ENCODE measurements around the gene BCL2L1. TPM values are rescaled to one million over a fixed set of nuclear protein-coding genes. Genes with fewer than 3 reads are reported as not detected.

BCL2L1 gene
- total RNA-seq, 1 donor from 2014 or later, result 174 TPM

DNA sequence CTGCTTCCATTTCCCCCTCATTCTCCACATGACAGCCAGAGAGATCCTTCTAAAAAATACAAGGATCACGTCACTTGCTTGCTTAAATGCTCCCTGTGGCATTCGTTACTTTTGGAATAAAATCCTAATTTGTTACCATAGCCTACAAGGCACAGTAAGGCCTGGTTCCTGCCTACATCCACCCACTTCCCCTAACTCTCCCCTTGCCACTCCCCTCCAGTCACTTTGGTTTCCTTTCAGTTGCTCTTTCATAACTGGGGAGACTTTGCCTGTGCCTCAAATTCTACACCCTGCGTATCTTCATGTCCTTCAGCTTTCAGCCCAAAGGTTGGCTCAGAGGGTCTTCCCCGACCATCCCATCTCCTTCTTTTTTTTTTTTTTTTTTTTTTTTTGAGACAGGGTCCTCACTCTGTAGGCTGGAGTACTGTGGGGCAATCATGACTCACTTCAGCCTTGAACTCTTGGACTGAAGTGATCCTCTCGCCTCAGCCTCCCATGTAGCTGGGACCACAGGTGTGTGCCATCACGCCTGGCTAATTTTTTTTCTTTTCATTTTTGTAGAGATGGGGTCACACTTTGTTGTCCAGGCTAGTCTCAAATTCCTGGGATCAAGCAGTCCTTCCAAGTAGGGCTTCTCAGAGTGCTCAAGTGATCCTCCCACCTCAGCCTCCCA lies 105.1 kb downstream of the BCL2L1 start:
- H3K27ac ChIP-seq, result no peak overlapping the region
- peaks cover 2% of the 10 kb centered on the region for H3K4me1 ChIP-seq
- no peaks in the 10 kb centered on the region for H3K27me3 ChIP-seq
- intact Hi-C loops (cut with DNase I), result no loop called here
- DNase-seq, result no peak
- no peak overlapping the region for H3K4me3 ChIP-seq
- H3K36me3 ChIP-seq, result no peaks in the 10 kb centered on the region
- H3K9me3 ChIP-seq, result no peaks in the 10 kb centered on the region
- TF ChIP-seq, protein P1, sequence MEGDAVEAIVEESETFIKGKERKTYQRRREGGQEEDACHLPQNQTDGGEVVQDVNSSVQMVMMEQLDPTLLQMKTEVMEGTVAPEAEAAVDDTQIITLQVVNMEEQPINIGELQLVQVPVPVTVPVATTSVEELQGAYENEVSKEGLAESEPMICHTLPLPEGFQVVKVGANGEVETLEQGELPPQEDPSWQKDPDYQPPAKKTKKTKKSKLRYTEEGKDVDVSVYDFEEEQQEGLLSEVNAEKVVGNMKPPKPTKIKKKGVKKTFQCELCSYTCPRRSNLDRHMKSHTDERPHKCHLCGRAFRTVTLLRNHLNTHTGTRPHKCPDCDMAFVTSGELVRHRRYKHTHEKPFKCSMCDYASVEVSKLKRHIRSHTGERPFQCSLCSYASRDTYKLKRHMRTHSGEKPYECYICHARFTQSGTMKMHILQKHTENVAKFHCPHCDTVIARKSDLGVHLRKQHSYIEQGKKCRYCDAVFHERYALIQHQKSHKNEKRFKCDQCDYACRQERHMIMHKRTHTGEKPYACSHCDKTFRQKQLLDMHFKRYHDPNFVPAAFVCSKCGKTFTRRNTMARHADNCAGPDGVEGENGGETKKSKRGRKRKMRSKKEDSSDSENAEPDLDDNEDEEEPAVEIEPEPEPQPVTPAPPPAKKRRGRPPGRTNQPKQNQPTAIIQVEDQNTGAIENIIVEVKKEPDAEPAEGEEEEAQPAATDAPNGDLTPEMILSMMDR (IDR thresholded peaks at IDR 0.05), result no peak
- ATAC-seq, result peak; percentile 44

DNA sequence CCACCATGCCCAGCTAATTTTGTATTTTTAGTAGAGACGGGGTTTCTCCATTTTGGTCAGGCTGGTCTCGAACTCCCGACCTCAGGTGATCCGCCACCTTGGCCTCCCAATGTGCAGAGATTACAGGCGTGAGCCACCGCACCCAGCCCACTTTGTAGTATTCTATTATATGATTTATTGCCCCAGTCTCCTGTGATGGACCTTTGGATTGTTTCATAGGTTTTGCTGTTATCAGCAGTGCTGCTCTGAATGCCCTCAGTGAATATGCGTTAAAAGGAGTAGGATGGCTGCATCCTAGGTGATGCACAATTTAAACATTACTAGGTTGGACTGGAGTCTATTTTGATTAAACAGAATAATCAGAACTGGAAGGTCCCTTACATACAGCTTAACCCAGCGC lies 107.3 kb downstream of the BCL2L1 start:
- ATAC-seq (no peak), DNase-seq (no peak)
- no peaks in the 10 kb centered on the region for H3K27me3 ChIP-seq
- TF ChIP-seq, protein P1 (IDR thresholded peaks at IDR 0.05), result no peak
- H3K4me3 ChIP-seq, result no peak overlapping the region
- no peaks in the 10 kb centered on the region for H3K9me3 ChIP-seq
- peaks cover 16% of the 10 kb centered on the region for H3K4me1 ChIP-seq
- H3K27ac ChIP-seq, result no peak overlapping the region
- intact Hi-C loops (cut with DNase I), result no loop called here
- H3K36me3 ChIP-seq, result no peaks in the 10 kb centered on the region

Other genes starting within 250 kb of the BCL2L1 start
- gene DEFB124, start 247.7 kb downstream of the BCL2L1 start, total RNA-seq, result not detected
- gene REM1, start 247.6 kb downstream of the BCL2L1 start, total RNA-seq, result 4.0 TPM
- gene HM13, start 208.4 kb downstream of the BCL2L1 start, total RNA-seq, result 169 TPM
- 515 TPM for gene ID1, start 117.6 kb downstream of the BCL2L1 start, total RNA-seq
- gene COX4I2, start 85.0 kb downstream of the BCL2L1 start, total RNA-seq, result 19.1 TPM
- gene TPX2, start 16.4 kb upstream of the BCL2L1 start, total RNA-seq, result 1.6 TPM
- not detected for gene MYLK2, start 96.5 kb upstream of the BCL2L1 start, total RNA-seq
- 3.3 TPM for gene FOXS1, start 122.7 kb upstream of the BCL2L1 start, total RNA-seq
- 2.4 TPM for gene DUSP15, start 147.7 kb upstream of the BCL2L1 start, total RNA-seq
- gene TTLL9, start 147.8 kb upstream of the BCL2L1 start, total RNA-seq, result 0.49 TPM
- 8.0 TPM for gene PDRG1, start 229.2 kb upstream of the BCL2L1 start, total RNA-seq
- gene XKR7, start 245.3 kb upstream of the BCL2L1 start, total RNA-seq, result 0.09 TPM

All from upper lobe of right lung (tissue), 1 donor.